Measurements from ENCODE around the gene ME2.
"Not testable (repeated sequence)": the region's sequence is repeated elsewhere in the genome, so short reads cannot be mapped to it uniquely, and the experiment has no call there.

The ME2 gene

DNA sequence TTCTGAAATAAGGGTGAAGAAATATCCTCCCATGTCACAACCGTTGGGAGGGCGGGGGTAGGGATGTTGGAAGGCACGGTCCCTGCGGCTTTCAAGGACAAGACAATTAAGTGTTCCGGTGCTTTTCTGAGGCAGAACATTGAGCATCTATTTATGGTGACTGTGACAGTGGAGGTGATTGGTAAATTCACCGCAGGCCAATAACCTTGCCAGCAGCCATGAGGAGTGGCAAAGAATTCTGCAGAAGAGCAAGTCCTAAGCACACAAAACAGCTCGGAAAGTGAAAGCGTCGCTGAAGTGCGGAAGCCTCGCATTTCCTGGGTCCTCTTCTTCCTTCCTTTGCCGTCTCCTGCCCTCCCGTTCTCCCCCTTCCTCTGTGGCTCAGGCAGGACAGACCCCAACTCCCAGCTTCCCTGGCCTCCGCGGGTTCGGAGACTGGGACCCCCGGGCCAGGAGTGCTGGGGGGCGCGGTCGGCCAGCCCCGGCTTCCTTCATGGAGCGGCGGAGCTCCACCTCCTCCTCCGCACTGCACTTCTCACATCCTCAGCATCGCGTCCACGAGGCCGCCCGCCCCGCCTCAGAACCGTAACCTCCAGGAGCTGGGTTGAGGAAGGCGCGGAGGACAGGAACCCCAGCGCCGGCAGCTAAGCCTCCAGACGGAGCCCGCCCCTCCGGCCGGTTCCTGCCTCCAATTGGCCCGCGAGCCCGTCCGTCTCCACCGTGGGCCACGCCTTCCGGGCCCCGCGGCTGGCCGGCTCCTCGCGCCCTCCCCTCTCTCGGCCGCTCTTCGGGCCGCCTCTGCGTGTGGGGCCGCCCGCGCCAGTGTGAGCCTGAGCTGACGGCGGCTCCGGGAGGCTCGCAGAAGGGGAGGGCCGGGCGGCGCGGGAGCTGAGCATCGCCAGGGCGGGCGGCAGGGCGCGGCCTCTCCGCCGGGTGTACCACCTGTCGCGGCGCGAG, at the start of gene ME2:
Gene ME2 (plus strand): TSS at position 774 of the 957 bp plus-strand sequence. CDS start 16,703 bp downstream, outside the sequence.
- peak; percentile 88 for DNase-seq (ENCODE audit: low read depth)

DNA sequence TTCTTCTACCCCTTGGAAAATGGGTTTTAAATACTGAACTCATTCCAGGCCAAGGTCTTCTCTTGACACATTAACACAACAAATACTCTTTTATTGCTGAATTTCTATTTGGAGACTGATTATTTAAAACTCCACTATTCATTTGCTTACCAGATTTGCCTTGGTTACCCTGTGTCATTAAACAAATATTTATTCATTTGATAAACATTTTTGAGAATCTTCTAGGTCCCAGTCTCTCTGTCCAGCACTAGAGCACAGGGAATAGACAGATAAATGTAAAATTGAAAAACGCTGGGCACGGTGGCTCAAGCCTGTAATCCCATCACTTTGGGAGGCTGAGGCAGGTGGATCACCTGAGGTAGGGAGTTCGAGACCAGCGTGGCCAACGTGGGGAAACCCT, 49.3 kb upstream of the ME2 start:
- DNase-seq (ENCODE audit: low read depth), result no peak

DNA sequence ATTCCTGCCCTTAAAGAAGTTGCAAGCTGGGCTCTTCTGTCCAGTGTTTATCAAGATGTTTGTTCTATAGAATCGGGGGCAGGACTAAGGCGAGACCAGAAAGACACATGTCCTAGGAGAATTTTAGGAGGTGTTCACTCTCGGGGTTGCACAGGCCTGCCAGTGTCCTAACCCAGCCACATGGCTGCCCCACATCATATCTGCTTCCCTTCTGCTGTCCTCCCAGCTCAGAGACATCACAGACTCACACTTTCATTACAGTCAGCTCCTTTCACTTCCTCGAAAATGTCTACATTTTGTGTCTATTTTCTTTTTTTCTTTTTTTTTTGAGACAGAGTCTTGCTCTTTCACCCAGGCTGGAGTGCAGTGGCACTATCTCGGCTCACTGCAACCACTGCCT, 48.4 kb upstream of the ME2 start:
- DNase-seq (ENCODE audit: low read depth), result no peak

DNA sequence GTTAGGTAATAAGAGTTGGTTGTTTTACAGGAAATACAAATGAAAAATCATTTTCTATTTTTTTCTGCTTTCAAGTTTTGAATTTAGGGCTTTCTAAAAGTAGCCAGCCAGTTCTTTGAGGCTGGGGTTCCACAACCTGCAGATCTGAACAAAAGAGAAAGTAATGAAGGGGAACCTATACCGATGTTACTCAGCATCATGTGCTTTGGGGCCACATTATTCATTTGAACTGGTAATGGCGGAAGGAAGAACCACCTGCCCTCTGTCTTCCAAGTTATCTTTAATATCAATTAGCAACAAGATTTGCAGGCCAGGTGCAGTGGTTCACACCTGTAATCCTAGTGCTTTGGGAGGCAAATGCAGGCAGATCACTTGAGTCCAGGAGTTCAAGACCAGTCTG, 46.2 kb upstream of the ME2 start:
- no peak for DNase-seq (ENCODE audit: low read depth)

DNA sequence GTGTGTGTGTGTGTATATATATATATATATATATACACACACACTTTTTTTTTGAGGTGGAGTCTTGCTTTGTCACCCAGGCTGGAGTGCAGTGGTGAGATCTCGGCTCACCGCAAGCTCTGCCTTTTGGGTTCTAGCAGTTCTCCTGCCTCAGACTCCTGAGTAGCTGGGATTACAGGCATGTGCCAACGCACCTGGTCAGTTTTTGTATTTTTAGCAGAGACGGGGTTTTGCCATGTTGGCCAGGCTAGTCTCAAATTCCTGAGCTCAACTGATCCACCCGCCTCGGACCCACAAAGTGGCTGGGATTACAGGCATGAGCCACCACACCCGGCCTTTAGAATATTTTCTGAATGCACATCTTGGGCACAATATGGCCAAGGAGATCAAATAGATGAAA, 45.4 kb upstream of the ME2 start:
- not testable (repeated sequence) for DNase-seq (ENCODE audit: low read depth)

DNA sequence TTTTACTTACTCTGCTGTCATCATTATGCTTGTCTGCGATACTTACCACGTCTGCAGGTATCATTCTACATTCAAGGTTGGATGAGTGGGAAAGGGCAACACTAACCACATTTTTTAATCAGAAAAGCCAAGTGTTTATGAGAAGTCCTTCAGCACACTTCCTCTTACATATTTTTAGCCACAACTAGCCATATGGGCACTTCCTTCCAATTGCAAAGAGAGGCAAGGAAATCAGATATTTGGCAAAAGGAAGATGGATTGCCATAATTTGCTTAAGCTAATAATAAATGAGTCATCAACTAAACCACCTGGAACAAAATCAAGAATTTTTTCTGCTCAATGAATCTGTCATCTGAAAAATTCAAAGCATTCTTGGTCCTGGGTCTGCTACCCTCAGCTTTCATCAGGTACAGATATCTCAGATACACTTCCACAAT, 42.4 kb upstream of the ME2 start:
- peak; percentile 92 for DNase-seq (ENCODE audit: low read depth)

DNA sequence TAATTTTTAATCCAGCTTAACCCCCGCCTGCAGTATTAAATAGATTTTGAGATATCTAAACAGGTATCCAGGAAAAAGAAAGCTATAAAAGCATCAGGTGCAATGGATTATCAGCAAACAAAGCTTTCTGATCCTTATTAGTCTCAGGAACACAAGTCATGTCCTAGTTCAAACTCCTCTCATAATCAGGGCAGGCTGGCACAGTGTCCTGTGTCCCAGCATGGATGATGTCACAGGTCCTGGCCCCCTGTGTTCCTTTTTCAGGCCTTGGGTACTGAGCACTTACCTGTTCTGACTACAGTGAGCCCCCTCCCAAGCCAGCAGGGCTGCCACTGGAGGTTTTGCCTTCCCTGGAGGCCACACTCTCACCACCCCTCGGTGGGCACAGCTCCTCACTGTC, 39.6 kb upstream of the ME2 start:
- DNase-seq (ENCODE audit: low read depth), result no peak

DNA sequence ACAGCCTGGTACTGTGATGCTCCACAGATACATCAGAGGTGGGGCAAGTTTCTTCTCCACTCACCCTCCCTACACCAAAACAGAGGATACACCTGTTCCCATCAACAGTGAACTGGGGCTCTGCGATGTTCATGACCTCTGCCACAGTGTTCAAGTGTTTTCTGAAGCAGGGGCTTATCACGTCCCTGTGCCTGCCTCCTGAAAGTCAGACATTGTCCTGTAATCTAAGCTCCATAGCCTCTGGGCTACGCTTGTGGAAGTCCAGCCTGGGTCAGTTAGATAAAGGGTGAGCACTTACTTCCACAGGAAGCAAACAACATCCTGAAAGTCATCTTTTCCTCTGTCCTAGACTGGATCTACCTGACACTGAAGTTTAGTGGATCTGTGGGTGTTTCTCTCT, 38.9 kb upstream of the ME2 start:
- DNase-seq (ENCODE audit: low read depth), result no peak

DNA sequence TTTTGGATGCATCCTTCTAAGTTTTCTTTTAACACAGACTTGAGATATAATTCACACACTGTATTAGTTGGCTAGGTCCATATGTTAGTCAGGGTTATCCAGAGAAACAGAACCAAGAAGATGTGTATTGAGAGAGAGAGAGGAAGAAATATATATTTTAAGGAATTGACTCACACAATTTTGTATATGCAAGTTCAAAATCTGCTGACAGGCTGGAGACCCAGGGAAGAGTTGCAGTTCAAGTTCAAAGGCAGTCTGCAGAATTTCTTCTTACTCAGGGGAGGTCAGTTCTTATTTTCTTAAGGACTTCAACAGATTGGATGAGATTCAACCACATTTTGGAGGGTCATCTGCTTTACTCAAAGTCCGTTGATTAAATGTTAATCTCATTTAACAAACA, 36.1 kb upstream of the ME2 start:
- no peak for DNase-seq (ENCODE audit: low read depth)

DNA sequence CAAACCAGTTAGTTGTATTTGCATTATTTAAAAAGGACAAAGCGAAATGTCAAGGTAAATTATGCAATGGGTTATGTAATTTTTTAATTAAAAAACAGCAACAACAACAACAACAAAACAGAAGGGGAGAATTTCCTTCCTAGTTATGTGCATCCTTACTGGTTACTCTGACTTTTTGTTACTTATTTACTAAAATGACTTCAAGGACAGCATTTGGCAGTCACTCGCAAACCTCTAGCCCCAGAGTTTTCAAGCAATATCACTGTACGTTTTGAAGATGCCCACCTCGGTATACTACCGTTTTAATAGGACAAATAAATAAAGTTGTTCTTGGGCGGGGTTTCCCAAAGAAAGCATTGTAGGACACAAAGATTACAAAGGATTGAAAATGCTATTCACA, 34.4 kb upstream of the ME2 start:
- DNase-seq (ENCODE audit: low read depth), result no peak

DNA sequence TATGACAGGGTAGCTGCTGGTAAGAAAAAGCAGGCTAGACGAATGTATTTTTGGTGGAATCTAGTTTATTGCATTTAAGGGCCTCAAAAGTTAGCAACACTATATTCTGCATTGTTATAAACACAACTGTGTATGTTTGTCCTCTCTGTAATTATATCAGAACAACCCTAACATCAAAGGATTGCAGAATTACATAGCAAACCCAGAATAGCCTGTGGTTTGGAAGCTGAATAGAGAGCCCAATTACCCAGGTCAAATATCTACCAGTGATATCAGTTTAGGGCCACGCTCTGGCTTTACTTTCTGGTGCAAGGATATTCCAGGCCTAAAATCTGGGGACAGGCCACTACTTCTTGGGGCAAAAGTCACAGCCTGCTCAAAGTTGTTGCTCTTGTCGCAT, 34.0 kb upstream of the ME2 start:
- no peak for DNase-seq (ENCODE audit: low read depth)

DNA sequence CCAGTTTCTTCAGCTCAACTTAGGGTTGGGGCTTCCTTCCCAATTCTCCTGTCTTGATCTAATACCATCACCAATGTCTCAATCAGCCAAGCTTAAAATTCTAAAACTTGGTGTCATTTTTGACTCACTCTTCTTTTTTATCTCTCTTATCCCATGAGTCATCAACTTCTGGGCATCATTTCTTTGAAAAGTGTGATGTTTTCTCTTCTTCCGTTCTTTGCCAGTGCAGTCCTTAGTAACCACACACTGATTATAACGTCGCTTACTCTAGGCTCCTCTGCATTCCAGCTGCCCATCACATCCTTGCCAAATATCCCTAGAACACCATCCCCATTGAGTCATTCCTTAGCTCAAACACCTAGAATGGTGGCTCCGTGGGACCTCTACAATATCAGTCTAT, 31.7 kb upstream of the ME2 start:
- peak; percentile 71 for DNase-seq (ENCODE audit: low read depth)

DNA sequence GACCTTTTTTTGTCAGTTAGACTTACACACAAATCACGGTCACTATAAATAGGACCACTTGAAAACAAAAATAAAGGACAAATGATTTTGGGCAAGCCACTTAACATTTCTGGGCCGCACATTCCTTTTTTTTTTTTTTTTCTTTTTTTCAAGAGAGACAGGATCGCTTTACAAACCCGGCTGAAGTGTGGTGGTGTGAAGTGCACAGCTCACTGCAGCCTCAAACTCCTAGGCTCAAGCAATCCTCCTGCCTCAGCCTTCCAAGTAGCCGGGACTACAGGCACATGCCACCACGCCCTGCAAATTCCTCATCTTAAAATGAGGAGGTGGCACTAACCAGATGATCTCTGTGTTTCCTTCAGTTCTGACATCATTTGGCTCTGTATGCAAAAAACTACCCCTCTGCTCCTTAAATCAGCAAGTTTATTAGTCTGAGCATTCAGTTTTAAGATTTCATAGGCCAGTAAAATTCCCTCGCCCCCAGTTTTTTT, 30.8 kb upstream of the ME2 start:
- DNase-seq (ENCODE audit: low read depth), result no peak

DNA sequence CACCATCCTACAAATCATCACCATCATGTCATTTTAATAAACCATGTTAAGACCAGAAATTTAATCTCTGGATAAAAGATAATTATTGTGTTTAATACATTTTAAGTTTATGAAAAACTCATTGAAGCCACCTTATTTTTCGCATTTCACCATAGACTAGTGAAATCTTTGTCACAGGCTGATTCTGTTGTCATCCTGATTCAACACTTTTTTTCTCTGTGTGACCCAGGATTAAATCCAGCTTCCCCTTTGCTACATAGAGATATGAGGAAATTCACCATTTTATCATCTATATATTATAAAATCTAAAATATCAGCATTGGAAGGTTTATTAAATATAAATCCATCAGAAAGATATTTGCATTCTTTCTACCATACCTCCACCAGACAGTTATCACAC, 29.9 kb upstream of the ME2 start:
- DNase-seq (ENCODE audit: low read depth), result no peak

DNA sequence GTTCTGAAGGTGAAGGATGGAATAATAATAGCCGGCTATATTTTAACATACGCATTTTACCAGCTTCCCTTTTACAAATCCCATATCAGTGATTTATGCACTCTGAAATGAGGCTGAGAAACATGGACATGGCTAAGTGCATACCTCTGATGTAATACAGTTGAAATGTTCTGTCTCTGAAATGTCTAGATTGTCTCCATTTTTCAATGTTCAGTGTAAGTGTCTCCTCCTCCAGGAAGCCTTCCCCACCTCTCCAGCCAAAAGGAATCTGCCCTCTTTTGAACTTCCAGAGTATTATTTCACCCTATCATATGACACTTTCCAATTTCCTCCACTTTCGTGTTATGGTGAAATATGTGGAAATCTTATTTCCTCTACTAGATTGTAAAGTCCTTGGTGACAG, 29.5 kb upstream of the ME2 start:
- peak; percentile 55 for DNase-seq (ENCODE audit: low read depth)

DNA sequence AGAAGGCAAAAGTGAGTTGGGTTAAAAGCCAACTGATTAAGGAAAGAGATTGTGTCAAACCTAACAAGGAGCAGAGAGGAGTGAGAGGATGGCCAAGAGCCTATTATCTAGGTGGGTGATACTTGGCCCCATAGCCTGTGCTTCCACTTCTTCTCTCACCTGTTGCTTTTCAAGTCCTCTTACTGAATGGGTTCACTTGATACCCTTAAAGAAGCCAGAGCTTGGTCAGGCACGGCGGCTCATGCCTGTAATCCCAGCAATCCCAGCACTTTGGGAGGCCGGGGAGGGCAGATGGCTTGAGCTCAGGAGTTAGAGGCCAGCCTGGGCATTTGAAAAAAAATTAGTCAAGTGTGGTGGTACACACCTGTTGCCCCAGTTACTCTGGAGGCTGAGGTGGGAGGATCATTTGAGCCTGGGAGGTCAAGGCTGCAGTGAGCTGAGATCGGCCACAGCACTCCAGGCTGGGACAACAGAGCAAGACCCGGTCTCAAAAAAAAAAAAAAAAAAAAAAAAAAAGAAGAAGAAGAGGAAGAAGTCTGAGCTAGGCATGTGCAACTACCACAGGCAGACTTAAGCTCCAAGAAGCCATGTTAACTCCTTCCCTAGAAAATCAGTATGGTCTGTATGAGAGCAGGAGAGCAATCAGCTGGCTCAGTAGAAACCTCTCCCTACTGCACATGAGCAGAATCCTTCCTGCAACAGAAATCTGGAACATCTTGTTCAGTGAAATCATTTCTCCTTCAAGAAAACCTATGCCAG, 28.4 kb upstream of the ME2 start:
- no peak for DNase-seq (ENCODE audit: low read depth)

DNA sequence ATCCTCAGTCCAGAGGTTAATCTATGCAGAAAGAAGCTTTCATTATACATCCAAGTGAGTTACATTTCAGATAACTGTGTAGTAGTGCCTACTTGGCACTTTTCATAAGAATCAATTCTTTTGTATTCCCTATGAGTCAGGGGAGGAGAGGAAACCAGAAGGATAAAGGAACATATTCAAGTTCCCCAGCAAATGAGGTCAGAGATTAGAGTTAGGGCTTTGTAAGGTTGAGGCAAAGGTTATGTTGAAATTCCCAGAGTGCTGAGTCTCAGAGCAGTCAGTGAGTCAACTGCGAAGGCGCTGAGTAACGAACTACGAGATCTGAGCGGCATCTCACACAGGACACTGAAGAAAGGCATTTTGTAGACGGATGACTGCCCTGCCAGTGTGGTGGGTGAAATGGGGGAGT, 25.1 kb upstream of the ME2 start:
- peak; percentile 89 for DNase-seq (ENCODE audit: low read depth)

DNA sequence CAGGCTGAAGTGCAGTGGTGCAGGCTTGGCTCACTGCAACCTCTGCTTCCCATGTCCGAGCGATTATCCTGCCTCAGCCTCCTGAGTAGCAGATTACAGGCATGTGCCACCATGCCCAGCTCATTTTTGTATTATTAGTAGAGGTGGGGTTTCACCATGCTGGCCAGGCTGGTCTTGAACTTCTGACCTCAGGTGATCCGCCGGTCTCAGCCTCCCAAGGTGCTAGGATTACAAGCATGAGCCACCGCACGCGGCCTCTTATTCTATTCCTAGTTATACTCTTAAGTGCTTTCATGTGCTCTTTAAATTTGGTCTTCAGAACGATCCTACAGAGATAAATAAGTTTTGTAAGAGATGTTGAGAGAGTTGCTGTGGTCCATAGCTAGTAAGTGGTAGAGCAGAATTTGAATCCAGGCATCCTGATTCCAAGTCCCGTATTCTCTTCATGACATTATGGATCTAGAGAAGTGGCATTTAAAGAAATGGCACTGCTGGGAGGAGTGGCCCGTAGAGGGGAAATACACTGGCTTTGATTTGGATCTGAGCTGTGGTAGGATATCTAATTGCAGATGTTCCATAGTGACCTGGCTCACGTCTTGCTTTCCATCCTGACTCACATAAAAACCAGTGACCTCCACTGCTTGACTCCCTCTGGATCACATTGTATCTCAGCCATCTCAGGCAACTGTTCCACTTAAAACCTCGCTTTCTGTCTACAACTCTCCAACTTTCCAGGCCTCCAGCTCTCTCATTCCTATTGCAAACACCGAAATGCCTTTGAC, 22.8 kb upstream of the ME2 start:
- no peak for DNase-seq (ENCODE audit: low read depth)

DNA sequence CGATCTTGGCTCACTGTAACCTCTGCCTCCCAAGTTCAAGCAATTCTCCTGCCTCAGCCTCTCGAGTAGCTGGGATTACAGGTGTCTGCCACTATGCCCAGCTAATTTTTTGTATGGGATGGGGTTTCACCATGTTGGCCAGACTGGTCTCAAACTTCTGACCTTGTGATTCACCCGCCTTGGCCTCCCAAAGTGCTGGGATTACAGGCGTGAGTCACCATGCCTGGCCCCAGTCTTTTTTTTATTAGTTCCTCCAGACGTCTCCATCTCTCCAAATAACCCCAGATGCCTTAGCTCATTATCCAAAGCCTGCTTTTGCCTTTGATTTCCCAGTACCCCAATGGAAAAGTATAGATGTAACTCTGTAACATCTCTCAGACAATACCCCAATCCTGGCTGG, 21.8 kb upstream of the ME2 start:
- peak; percentile 44 for DNase-seq (ENCODE audit: low read depth)

DNA sequence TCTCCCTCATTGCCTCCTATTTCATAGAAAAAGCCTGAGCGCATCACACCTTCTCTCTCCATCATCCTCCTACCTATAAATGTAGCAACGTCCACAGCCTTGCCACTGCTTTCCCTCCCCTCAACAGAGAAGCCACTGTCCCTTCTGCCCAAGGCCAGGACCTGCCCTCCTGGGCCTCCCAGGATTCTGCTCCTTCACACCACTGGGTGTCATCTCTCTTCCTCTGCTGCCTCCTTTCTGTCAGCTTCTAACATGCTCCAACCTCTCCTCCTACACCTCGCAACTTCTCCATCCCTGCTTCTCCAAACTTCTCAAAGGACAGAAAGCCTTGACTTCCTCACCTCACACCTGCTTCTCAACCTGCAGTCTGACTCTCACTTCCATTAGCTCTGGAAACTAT, 21.2 kb upstream of the ME2 start:
- DNase-seq (ENCODE audit: low read depth), result no peak

DNA sequence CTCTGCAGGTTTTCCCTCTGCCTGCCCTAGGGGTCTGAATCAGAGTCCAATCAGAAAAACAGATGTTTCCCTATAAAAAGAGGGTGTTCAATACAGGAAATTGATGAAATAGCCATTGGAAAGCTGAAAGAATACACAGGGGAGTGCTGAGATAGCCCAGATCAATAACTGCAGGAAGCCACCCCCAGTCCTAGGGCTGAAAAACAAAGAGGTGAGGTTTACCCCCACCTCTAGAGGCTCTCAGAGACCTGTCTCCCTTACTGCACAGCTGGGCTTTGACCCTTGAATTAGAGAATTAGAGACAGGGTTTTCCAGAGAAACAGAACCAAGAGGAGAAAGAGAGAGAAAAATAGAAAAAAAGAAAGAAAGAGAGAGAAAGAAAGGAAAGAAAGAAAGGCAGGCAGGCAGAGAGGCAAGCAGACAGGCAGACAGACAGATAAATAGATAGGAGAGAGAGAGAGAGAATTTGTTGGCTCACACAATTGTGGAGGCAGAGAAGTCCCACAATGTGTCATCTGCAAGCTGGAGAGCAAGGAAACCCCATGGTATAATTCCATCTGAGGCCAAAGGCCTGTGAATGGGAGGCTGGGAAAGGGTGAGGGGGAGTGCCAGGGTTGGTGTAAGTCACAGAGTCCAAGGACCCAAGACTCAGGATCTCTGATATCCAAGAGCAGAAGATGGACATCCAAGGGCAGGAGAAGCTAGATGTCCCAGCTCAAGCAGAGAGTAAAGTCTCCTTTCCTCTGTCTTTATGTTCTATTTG, 18.9 kb upstream of the ME2 start:
- no peak for DNase-seq (ENCODE audit: low read depth)

DNA sequence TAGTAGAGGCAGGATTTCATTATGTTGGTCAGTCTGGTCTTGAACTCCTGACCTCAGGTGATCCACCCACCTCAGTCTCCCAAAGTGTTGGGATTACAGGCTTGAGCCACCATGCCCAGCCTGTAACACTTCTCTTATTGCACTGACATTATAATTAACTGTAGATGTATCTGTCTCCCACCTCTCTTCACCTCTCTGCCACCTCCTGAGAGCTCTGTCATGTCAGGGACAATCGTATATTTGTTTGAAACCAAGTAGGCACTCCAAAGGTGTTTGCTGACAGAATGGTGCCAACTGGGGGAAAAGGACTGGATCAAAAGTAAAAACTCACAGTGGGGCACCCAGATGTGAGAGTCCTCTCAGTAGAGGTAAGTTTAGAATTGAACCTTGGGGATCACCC, 17.3 kb upstream of the ME2 start:
- DNase-seq (ENCODE audit: low read depth), result no peak
